ENCODE data around the gene LFNG.

- TF ChIP-seq CTCF (IDR thresholded peaks at IDR 0.05; ENCODE audit: low read depth, low read length) (no peak), EZH2phosphoT487 (IDR thresholded peaks at IDR 0.05; ENCODE audit: low read depth) (no peak)
Observed at GRCh38 chr7:2488272-2488645, 31.3 kb upstream of the LFNG start.
